NOMO-1 (cell line): ENCODE measurements around the gene RNF217.
A peak's percentile ranks its signal among the peaks of the same experiment; 100 is the strongest.
"Not testable (repeated sequence)": the region's sequence is repeated elsewhere in the genome, so short reads cannot be mapped to it uniquely, and the experiment has no call there.

ENCODE experiments used
- DNase-seq, 2 experiments: peaks; one replicate each; lab custom pipeline; 2025; ENCODE audit not compliant: unreplicated experiment in 2 of 2; lab: John Stamatoyannopoulos, UW

RNF217 gene

GRCh38 chr6:125046107-125046925 is 84.1 kb downstream of the RNF217 start:
- DNase-seq: no peak

GRCh38 chr6:125048274-125048673 is 86.0 kb downstream of the RNF217 start:
- no peak for DNase-seq

GRCh38 chr6:125050663-125051318 is 88.6 kb downstream of the RNF217 start:
- no peak for DNase-seq

GRCh38 chr6:125053809-125054208 is 91.6 kb downstream of the RNF217 start:
- no peak for DNase-seq

GRCh38 chr6:125054331-125054730 is 92.1 kb downstream of the RNF217 start:
- DNase-seq: no peak

DNA sequence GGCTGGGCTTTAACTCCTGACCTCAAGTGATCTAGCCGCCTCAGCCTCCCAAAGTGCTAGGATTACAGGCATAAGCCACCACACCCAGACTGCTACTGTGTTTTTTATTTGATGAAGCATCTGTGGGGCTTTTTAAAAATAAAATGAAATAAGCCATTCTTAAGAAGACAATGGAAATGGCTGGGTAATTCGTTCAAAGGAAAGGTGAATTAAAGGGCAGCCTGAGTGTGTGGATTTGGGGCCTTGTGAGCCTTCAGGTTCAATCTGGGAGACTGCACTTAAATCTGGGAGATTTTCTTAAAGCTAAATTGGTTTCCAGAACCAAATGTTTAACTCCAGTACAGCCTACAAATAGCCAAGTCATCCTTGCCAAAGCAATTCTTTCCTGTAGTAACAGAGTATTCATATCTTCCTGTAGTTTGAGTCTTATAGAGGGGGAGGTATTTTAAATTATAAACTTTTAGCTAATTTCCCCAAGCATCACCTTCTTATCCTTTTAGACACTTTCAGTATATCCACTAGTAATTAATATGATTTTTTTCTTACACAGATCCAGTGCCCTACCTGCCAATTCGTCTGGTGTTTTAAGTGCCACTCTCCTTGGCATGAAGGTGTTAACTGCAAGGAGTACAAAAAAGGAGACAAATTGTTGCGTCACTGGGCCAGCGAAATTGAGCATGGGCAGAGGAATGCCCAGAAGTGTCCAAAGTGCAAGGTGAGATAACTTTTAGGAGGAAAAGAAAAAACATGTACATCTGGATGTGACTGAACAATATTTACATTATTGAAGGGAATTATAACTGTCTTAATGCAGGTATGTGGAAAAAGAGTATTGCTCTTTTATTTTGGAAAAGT is 95.4 kb downstream of the RNF217 start:
- no peak for DNase-seq

DNA sequence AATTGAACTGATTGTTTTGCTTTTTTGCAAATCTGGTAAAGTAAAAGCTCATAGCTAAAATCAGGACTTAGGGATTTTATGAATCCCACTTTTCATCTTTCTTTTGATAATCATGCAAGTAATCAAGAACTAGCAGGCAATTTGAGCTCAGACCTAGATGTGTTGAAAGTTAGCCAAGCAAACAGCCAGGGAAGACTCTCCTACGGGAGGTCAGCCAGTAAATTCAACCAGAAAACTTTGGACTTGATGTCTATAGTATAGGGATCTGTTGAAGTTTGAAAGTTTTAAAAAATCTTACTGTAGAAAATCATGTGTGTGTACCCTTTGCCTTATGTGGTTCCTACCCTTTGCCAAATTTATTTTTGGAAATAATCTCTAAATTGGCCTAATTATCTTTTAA is 96.3 kb downstream of the RNF217 start:
- no peak for DNase-seq

- DNase-seq: no peak
Observed at GRCh38 chr6:125063307-125063706, 101.1 kb downstream of the RNF217 start.

GRCh38 chr6:125066140-125066539 is 103.9 kb downstream of the RNF217 start:
- peak; percentile 18 to 59 for DNase-seq

DNA sequence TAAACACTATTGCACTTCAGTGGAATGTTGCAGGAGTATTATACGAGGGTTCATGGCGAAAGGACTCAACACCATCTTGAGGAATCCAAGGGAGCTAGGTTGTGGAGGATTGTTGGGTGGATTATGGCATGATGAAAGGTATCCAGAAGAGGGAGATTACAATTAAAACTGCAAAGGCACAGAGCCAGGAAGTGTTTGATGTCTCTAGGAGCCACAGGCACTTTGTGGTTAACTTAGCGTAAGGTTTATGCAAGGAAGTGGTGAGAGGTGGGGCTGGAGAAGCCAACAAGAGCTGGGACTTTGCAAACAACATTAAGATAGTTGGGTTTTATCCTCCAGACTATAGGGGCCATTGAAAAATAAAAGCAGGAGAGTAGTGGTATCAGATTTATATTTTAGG is 104.7 kb downstream of the RNF217 start:
- DNase-seq: peak; percentile 70 to 82

GRCh38 chr6:125067552-125067951 is 105.3 kb downstream of the RNF217 start:
- no peak for DNase-seq

GRCh38 chr6:125073071-125073470 is 110.8 kb downstream of the RNF217 start:
- DNase-seq: no peak

GRCh38 chr6:125074120-125074519 is 111.9 kb downstream of the RNF217 start:
- DNase-seq: no peak

GRCh38 chr6:125075073-125075472 is 112.8 kb downstream of the RNF217 start:
- DNase-seq: not testable (repeated sequence)

GRCh38 chr6:125075741-125076481 is 113.7 kb downstream of the RNF217 start:
- DNase-seq: no peak

DNA sequence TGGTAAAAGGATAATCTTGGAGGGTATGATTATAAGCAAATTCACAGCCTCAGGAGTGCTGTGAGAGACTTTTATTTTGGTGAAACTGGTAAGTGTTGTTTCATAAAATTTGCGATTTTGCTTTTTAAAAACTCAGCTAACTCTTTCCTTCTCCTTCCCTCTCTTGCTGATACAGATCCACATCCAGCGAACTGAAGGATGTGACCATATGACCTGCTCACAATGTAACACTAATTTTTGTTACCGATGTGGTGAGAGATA is 114.2 kb downstream of the RNF217 start:
- no peak for DNase-seq

- DNase-seq: no peak
Observed at GRCh38 chr6:125077453-125077852, 115.2 kb downstream of the RNF217 start.

GRCh38 chr6:125078602-125079321 is 116.5 kb downstream of the RNF217 start:
- no peak for DNase-seq

DNA sequence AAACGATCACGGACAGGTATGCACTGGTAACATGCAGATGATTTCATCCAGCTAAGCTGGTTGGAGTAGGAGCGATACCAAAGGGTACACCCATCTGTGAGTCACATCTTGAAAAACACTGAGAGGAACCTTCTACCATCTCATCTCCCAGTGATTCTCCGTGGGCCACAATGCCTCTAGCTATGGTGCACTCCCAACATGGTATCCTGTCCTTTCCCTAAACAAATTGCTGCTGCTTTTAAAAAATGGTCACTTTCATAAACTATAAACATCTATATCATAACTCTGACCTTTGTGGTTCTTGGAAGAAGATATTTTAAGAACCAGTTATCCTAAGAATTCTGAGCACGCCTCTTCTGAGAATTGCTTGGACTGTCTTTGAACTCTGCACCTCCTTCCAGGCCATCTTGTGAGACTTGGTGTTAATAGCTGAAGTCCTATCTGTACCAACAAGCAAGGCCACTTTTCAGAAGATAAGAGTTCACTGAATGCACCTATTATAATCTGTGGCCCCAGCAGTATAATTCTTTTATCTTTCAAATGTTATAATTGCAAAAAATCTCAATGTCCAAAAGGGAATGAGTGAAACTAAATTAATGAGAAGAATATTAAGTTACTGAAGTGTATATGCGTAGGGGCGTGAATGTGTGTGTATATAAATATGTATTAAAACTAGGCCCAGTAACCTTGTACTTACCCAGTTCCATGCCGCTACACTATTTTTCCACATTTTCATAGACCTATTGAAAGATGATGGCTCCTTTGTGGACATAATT is 120.9 kb downstream of the RNF217 start:
- DNase-seq: no peak

GRCh38 chr6:125083684-125083990 is 121.4 kb downstream of the RNF217 start:
- no peak for DNase-seq
